GM13976 (cell line): ENCODE measurements around the gene HSPA1A.
"Not testable (repeated sequence)": the region's sequence is repeated elsewhere in the genome, so short reads cannot be mapped to it uniquely, and the experiment has no call there.

Experiments
- DNase-seq: peaks from one replicate; pipeline ENCODE4 v3.0.0; 2012; ENCODE audit warnings: low spot score
- CTCF ChIP-seq: IDR thresholded peaks from 2 replicates; pipeline ENCODE4 v1.5.1; 2012; ENCODE audit warnings: borderline replicate concordance, mild to moderate bottlenecking; ENCODE audit not compliant: insufficient read depth; ENCODE audit errors: extremely low read depth, missing control alignments, control extremely low read depth
- in situ Hi-C: fragments of 300-500 bp; cut with MboI; formaldehyde crosslinking; loops from one replicate; pipeline ENCODE4 v1.12.0; 2022; ENCODE audit warnings: low sequenced_read_pairs, mixed read lengths, inconsistent platforms; ENCODE audit not compliant: unreplicated experiment

Gene HSPA1A

DNA sequence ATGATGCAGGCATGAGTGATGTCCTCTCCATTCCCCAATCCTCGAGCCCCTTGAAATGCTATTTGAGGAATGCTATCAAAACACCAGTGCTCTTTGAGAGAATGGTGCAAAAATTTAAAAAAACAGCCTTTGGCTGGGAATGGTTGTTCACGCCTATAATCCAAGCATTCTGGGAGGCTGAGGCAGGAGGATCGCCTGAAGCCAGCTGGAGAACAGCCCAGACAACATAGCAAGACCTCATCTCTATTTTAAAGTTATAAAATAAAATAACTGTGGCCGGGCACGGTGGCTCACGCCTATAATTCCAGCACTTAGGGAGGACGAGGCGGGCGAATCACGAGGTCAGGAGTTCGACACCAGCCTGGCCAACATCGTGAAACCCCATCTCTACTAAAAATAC is 15.6 kb upstream of the HSPA1A start:
- DNase-seq: no peak
- in situ Hi-C loops: no loop called here

DNA sequence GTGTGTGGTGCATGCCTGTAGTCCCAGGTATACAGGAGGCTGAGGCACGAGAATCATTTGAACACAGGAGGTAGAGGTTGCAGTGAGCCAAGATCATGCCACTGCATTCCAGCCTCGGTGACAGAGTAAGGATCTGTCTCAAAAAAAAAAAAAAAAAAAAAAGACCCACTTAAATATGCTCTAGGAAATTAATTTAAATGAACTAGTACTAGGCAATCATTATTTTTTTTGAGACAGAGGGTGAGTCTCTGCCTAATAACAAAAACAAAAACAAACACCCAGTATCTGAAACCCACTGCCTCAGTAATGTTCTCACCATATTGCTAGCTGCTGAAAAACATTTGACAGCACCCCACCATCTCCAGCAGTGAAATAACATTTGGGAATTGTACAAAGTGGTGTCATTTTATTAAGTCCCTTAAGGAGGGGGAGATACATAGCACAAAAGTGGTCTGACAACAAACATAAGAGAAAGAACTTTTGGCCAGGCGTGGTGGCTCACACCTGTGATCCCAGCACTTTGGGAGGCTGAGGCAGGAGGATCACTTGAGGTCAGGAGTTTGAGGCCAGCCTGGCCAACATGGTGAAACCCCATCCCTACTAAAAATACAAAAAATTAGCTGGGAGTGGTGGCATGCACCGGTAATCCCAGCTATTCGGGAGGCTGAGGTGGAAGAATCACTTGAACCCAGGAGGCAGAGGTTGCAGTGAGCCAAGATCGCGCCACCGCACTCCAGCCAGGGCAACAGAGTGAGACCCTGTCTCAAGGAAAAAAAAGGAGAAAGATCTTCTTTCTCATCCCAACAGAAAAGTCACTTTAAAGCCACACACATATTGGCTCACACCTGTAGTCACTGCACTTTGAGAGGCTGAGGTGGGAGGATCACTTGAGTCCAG is 14.1 kb upstream of the HSPA1A start:
- in situ Hi-C loops, DNase-seq: not testable (repeated sequence)

More for the DNA sequence above, 15.6 kb upstream of the HSPA1A start:
- TF ChIP-seq CTCF: no peak

DNA sequence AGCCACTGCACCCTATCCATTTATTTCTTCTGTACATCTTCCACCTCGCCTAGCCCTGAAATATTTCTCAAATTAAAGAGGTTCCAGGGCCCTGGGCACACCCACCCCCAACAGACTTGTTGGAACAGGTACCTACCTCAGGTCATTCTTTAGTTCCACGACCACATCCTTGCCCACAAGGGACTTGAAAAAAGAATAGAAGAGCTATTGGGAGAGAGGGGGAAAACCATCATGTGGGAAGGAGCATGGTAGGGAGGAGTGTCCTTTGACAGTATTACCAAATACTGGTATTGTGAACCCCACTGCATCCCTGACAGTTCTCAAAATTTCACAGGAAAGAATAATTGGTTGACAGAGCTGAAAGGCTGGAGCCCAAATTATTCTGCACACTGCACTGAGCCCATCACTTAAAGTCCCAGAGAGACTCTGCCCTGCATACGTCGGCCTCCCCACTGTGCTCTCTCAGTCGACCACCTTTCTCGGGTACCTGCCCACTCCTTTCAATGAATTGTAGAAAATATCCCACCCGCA is 9.3 kb upstream of the HSPA1A start:
- DNase-seq: peak; percentile 39
- in situ Hi-C loops: no loop called here
- TF ChIP-seq CTCF: no peak

DNA sequence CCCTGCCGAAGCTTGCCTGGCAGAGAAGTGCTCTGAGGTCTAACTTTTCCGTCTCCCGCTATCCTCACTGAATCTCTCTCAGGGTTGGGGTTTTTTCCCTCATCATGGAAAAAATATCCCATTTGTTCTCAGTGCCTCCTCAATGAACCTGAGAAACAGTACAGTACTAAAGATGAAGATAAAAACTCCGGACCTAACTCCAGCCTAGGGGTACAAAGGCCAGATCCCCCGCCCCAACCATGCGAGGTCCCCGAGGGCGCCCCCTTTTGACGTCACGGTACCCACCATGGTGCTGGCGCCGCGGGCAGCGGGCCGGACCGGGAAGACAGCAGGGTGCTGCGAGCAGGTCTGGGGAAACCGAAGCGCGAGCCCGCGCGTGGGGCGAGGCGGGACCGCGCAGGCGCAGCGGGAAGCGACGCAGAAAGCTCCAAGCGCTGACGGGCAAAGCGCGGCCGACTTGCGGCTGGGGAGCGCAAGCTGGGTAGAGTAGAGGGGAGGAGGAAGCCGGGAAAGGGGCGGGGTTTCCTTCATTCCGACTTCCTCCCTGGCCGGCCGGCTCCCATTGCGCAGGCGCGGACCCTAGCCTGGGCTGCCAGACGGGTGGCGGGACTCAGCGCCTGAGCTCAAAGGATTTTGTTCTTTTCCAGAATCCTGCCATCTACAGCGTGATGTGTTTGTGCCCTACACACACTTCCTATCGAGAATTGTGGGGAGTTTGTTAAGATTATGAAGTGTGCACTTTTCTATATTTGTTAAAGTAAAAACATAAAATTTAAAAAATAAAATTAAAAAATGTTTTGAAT is 8.7 kb upstream of the HSPA1A start, which contains the start of gene LSM2:
Gene LSM2 (minus strand): TSS at position 497 of the 803 bp plus-strand sequence. CDS start 209 bp downstream, at position 288.
- TF ChIP-seq CTCF: no peak
- in situ Hi-C loops: no loop called here

GRCh38 chr6:31808599-31808998 is 6.7 kb upstream of the HSPA1A start:
- DNase-seq, in situ Hi-C loops: not testable (repeated sequence)

More for the DNA sequence above, 8.7 kb upstream of the HSPA1A start, which contains the start of gene LSM2:
- peak; percentile 100 for DNase-seq

GRCh38 chr6:31811645-31812044 is 3.7 kb upstream of the HSPA1A start:
- no peak for TF ChIP-seq CTCF
- in situ Hi-C loops: no loop called here
- DNase-seq: no peak

- no peak for DNase-seq
- TF ChIP-seq CTCF: no peak
- in situ Hi-C loops: no loop called here
These were observed 1.9 kb upstream of the HSPA1A start for GRCh38 chr6:31813465-31813849.
